Measurements from ENCODE around the gene GP5. TPM values are rescaled to one million over a fixed set of nuclear protein-coding genes. Genes with fewer than 3 reads are reported as not detected.
A peak's percentile ranks its signal among the peaks of the same experiment; 100 is the strongest.

The GP5 gene
- total and polyA plus RNA-seq, 2 of the 13 experiments (the other 11 are each of a cell fraction or from before 2014, with no cell fraction given), result not detected

GRCh38 chr3:194351080-194351672 is 47.9 kb downstream of the GP5 start, which contains the start of gene CPN2 (continued):
- no peak for TF ChIP-seq ZNF639 (CRISPR knock-in tag; conservative IDR thresholded peaks at IDR 0.05)
- peak; percentile 56; the same call in 1 of the 2 replicates for TF ChIP-seq ZNF121 (CRISPR knock-in tag; IDR thresholded peaks at IDR 0.05)
- TF ChIP-seq FOXA3 (CRISPR knock-in tag; IDR thresholded peaks at IDR 0.05), result no peak; the same call in 1 of the 2 replicates
- TF ChIP-seq ZNF788 (CRISPR knock-in tag; IDR thresholded peaks at IDR 0.05; ENCODE audit: borderline replicate concordance), result peak; percentile 76; the same call in 1 of the 2 replicates
- peak; percentile 78 for TF ChIP-seq YEATS4 (CRISPR knock-in tag; IDR thresholded peaks at IDR 0.05; ENCODE audit: borderline replicate concordance)
- no peak for TF ChIP-seq ETV6 (CRISPR knock-in tag; conservative IDR thresholded peaks at IDR 0.05)
- no peak for TF ChIP-seq CHCHD3 (CRISPR knock-in tag; IDR thresholded peaks at IDR 0.05)
- no peak for TF ChIP-seq ZBTB20 (CRISPR knock-in tag; IDR thresholded peaks at IDR 0.05; ENCODE audit: borderline replicate concordance, low read depth)
- peak; percentile 90 for TF ChIP-seq RXRA (CRISPR knock-in tag; IDR thresholded peaks at IDR 0.05)
- TF ChIP-seq MIXL1 (CRISPR knock-in tag; IDR thresholded peaks at IDR 0.05), result no peak
- no peak for TF ChIP-seq PAWR (CRISPR knock-in tag; IDR thresholded peaks at IDR 0.05; ENCODE audit: borderline replicate concordance)
- no peak for TF ChIP-seq MLLT10 (CRISPR knock-in tag; IDR thresholded peaks at IDR 0.05)
- no peak; the same call in 1 of the 2 replicates for TF ChIP-seq ZNF512B (CRISPR knock-in tag; IDR thresholded peaks at IDR 0.05; ENCODE audit: borderline replicate concordance)
- TF ChIP-seq NFYC (CRISPR knock-in tag; IDR thresholded peaks at IDR 0.05), result no peak
- TF ChIP-seq RCOR2 (CRISPR knock-in tag; IDR thresholded peaks at IDR 0.05), result no peak
- peak; percentile 63; the same call in 1 of the 2 replicates for TF ChIP-seq TOPORS (CRISPR knock-in tag; IDR thresholded peaks at IDR 0.05)
- TF ChIP-seq NR0B2 (CRISPR knock-in tag; IDR thresholded peaks at IDR 0.05), result peak; percentile 69; the same call in 1 of the 2 replicates
- no peak; the same call in 1 of the 2 replicates for TF ChIP-seq ZNF572 (CRISPR knock-in tag; IDR thresholded peaks at IDR 0.05)
- no peak for TF ChIP-seq NR1H2 (CRISPR knock-in tag; IDR thresholded peaks at IDR 0.05; ENCODE audit: borderline replicate concordance, low read depth)
- no peak for TF ChIP-seq PTBP1 (IDR thresholded peaks at IDR 0.05; ENCODE audit: low read depth, low read length, poor library complexity, severe bottlenecking)
- peak; percentile 92 for TF ChIP-seq MAX (IDR thresholded peaks at IDR 0.05)
- TF ChIP-seq ZKSCAN8 (CRISPR knock-in tag; IDR thresholded peaks at IDR 0.05; ENCODE audit: borderline replicate concordance), result no peak
- TF ChIP-seq ZNF251 (CRISPR knock-in tag; IDR thresholded peaks at IDR 0.05), result no peak
- TF ChIP-seq SP5 (CRISPR knock-in tag; IDR thresholded peaks at IDR 0.05; ENCODE audit: borderline replicate concordance, low read depth), result peak; percentile 87; the same call in 1 of the 2 replicates
- peak; percentile 60 for TF ChIP-seq PATZ1 (CRISPR knock-in tag; IDR thresholded peaks at IDR 0.05)
